HepG2 (cell line): ENCODE results near the gene THOC3. TPM values are rescaled to one million over a fixed set of nuclear protein-coding genes. Genes with fewer than 3 reads are reported as not detected.
"Not testable (repeated sequence)": the region's sequence is repeated elsewhere in the genome, so short reads cannot be mapped to it uniquely, and the experiment has no call there.

ENCODE experiments used
- ATAC-seq: fragments of 200-7000 bp; cut with Tn5 transposase; 3 replicates; pipeline ENCODE4 v1.9.1; 2020; ENCODE audit warnings: mild to moderate bottlenecking, moderate library complexity
- BruUV-seq: library from RNA; stranded (reverse); fragments of 400-500 nt; replicated peaks from 2 replicates; lab custom pipeline; 2021; lab: Mats Ljungman, UMichigan
- CTCF ChIA-PET: fragments of 300-600 bp; formaldehyde crosslinking; extraction: SDS; loops from one replicate; lab custom pipeline; 2021; ENCODE audit warnings: low total read pairs, inconsistent platforms, low intra/inter-chr PET ratio; lab: Yijun Ruan, JAX
- POLR2A ChIA-PET: fragments of 350-600 bp; sonication (Branson Sonifier 250); formaldehyde crosslinking; loops from one replicate; lab custom pipeline; 2020; ENCODE audit warnings: antibody characterized with exemption, inconsistent platforms; lab: Yijun Ruan, JAX
- DNase-seq: peaks from one replicate; pipeline ENCODE4 v3.0.0-alpha.2; 2015; ENCODE audit warnings: low spot score
- FAIRE-seq: peaks from 3 replicates; lab custom pipeline; 2011; peaks lifted over from hg19 to GRCh38; lab: Jason Lieb, UNC
- H2AFZ ChIP-seq: one replicate; pipeline ENCODE4 v1.6.1; 2011; ENCODE audit warnings: low read length, inconsistent platforms
- H3K27ac ChIP-seq: fragments of 300-600 bp; 3 replicates; pipeline ENCODE4 v1.8.0; 2011; ENCODE audit warnings: mixed run types, mild to moderate bottlenecking, mixed read lengths, low read length, inconsistent platforms; ENCODE audit not compliant: insufficient read depth; ENCODE audit errors: extremely low read length
- H3K27me3 ChIP-seq, 2 experiments: fragments of 200-600 bp in 1 of 2; 2 replicates in 1 of 2; 3 replicates in 1 of 2; pipeline versions ENCODE4 v1.6.0 to v1.8.0; 2011; ENCODE audit warnings: low read length in 2 of 2, mild to moderate bottlenecking in 2 of 2, moderate library complexity in 2 of 2, inconsistent platforms in 1 of 2; ENCODE audit not compliant: insufficient read depth in 2 of 2, control insufficient read depth in 1 of 2
- H3K36me3 ChIP-seq, 2 experiments: fragments of 200-600 bp in 1 of 2; replicated peaks in 1 of 2; 2 replicates in 1 of 2; 3 replicates in 1 of 2; pipeline versions ENCODE4 v1.5.1 to v1.8.0; 2011; ENCODE audit warnings: low read length in 2 of 2, inconsistent platforms in 1 of 2; ENCODE audit not compliant: insufficient read depth in 2 of 2, control insufficient read depth in 1 of 2
- H3K4me1 ChIP-seq: 2 replicates; pipeline ENCODE4 v1.5.1; 2012; ENCODE audit warnings: low read length, inconsistent platforms; ENCODE audit not compliant: insufficient read depth
- H3K4me2 ChIP-seq: 2 replicates; pipeline ENCODE4 v1.6.0; 2011; ENCODE audit warnings: low read depth, low read length, inconsistent platforms
- H3K4me3 ChIP-seq, 3 experiments: fragments of 200-600 bp in 1 of 3; sonication (generic), shearing (Covaris generic) in 1 of 3; replicated peaks in 1 of 3; 2 replicates each; pipeline ENCODE4 v1.5.1; 2011 to 2016; ENCODE audit warnings: low read length in 3 of 3, inconsistent platforms in 2 of 3, low read depth in 2 of 3, mild to moderate bottlenecking in 2 of 3, control low read depth in 1 of 3, mixed read lengths in 1 of 3; ENCODE audit not compliant: insufficient read depth in 1 of 3
- H3K79me2 ChIP-seq: one replicate; pipeline ENCODE4 v1.6.1; 2011; ENCODE audit warnings: low read length, inconsistent platforms; ENCODE audit not compliant: insufficient read depth
- H3K9ac ChIP-seq: 2 replicates; pipeline ENCODE4 v1.6.0; 2011; ENCODE audit warnings: mild to moderate bottlenecking, low read depth, low read length, inconsistent platforms; ENCODE audit not compliant: insufficient read depth
- H3K9me3 ChIP-seq: 2 replicates; pipeline ENCODE4 v1.5.1; 2012; ENCODE audit warnings: mild to moderate bottlenecking, low read length
- H4K20me1 ChIP-seq: 2 replicates; pipeline ENCODE4 v1.6.0; 2011; ENCODE audit warnings: inconsistent platforms, mild to moderate bottlenecking, low read length, moderate library complexity; ENCODE audit not compliant: insufficient read depth
- WGBS: methylation state at CpG from one replicate; pipeline ENCODE4 v1.1.6; 2017; ENCODE audit warnings: low lambda C conversion rate; 5-methylcytosine and 5-hydroxymethylcytosine counted together
- in situ Hi-C: cut with HindIII; loops from 2 replicates; pipeline ENCODE4 v1.10.0; 2017; ENCODE audit warnings: low pct_unique_long_range_greater_than_20kb; ENCODE audit not compliant: extremely low pct_ligation_motif_present
- intact Hi-C: fragments of 100-400 bp; cut with micrococcal nuclease; formaldehyde crosslinking; loops from one replicate; pipeline ENCODE4 v1.10.0; 2022; ENCODE audit not compliant: unreplicated experiment
- polyA plus RNA-seq, 8 experiments: library from polyadenylated mRNA; depleted of rRNA in 3 of 8; stranded (reverse) in 7 of 8; unstranded in 1 of 8; fragments of >200 nt; fragmentation: Illumina TruSeq in 4 of 8; extraction: Trizol in 4 of 8; gene quantifications; 2 replicates each; pipeline versions ENCODE4 v1.2.1 to v1.2.3, GENCODE V29; 2011 to 2016; ENCODE audit warnings: low read depth in 4 of 8, missing spikeins in 1 of 8, mixed read lengths in 1 of 8; ENCODE audit not compliant: insufficient read depth in 1 of 8
- total RNA-seq, 5 experiments: library from RNA; depleted of rRNA; stranded (reverse); fragments of >200 nt; fragmentation: Illumina TruSeq; extraction: Trizol; gene quantifications; 2 replicates each; pipeline ENCODE4 v1.2.3, GENCODE V29; 2016; ENCODE audit warnings: low read depth in 1 of 5

Gene THOC3
- total and polyA plus RNA-seq, 2 of the 13 experiments (the other 11 are each of a cell fraction or from before 2014, with no cell fraction given): 86.7 to 95.1 TPM

GRCh38 chr5:175948329-175949108 lies 19.6 kb downstream of the THOC3 start:
- in situ Hi-C loops, DNase-seq, H3K4me2 ChIP-seq, H2AFZ ChIP-seq, CTCF ChIA-PET, H3K4me1 ChIP-seq, H3K27ac ChIP-seq, POLR2A ChIA-PET, H3K4me3 ChIP-seq, H3K27me3 ChIP-seq, H3K9me3 ChIP-seq, H4K20me1 ChIP-seq, BruUV-seq, ATAC-seq, FAIRE-seq, intact Hi-C loops, H3K9ac ChIP-seq, H3K36me3 ChIP-seq, H3K79me2 ChIP-seq: not testable (repeated sequence)
- 89% methylated on average over 3 of the region's 10 CpGs for WGBS

- BruUV-seq, H3K4me3 ChIP-seq, H2AFZ ChIP-seq, CTCF ChIA-PET, H3K9ac ChIP-seq, FAIRE-seq, POLR2A ChIA-PET, in situ Hi-C loops, H4K20me1 ChIP-seq, H3K79me2 ChIP-seq, intact Hi-C loops, ATAC-seq, H3K9me3 ChIP-seq, H3K4me1 ChIP-seq, DNase-seq, H3K36me3 ChIP-seq, H3K27me3 ChIP-seq, H3K4me2 ChIP-seq, H3K27ac ChIP-seq: not testable (repeated sequence)
- 100% methylated on average over 1 of the region's 7 CpGs for WGBS
Measured at GRCh38 chr5:175943253-175943652, 24.9 kb downstream of the THOC3 start.

GRCh38 chr5:175940632-175941031 lies 27.5 kb downstream of the THOC3 start:
- H3K27me3 ChIP-seq, ATAC-seq, H2AFZ ChIP-seq, H3K4me2 ChIP-seq, H3K27ac ChIP-seq, POLR2A ChIA-PET, H3K36me3 ChIP-seq, H3K9me3 ChIP-seq, in situ Hi-C loops, BruUV-seq, H3K4me1 ChIP-seq, H3K9ac ChIP-seq, H4K20me1 ChIP-seq, DNase-seq, CTCF ChIA-PET, intact Hi-C loops, H3K79me2 ChIP-seq, H3K4me3 ChIP-seq: not testable (repeated sequence)
- FAIRE-seq: peak; percentile 21
- WGBS: no CpG with 5 or more reads among the region's 2 CpGs

- H3K79me2 ChIP-seq, FAIRE-seq, H3K4me2 ChIP-seq, H4K20me1 ChIP-seq, CTCF ChIA-PET, in situ Hi-C loops, H3K4me1 ChIP-seq, ATAC-seq, H3K27me3 ChIP-seq, H3K9me3 ChIP-seq, H2AFZ ChIP-seq, intact Hi-C loops, BruUV-seq, H3K9ac ChIP-seq, POLR2A ChIA-PET, H3K4me3 ChIP-seq, DNase-seq, H3K27ac ChIP-seq, H3K36me3 ChIP-seq: not testable (repeated sequence)
- no CpG with 5 or more reads among the region's 1 CpG for WGBS
Measured at GRCh38 chr5:175938489-175938888, 29.6 kb downstream of the THOC3 start.
